GM12892 (cell line): ENCODE measurements around the gene SDF4.

Source experiments
- POLR2A ChIP-seq: IDR thresholded peaks from 2 replicates; pipeline ENCODE4 v1.6.1; 2011; ENCODE audit warnings: low read depth, low read length, control low read depth
- POLR2AphosphoS5 ChIP-seq: IDR thresholded peaks from 2 replicates; pipeline ENCODE4 v1.6.1; 2011; ENCODE audit warnings: low read depth, low read length, control low read depth

- TF ChIP-seq POLR2AphosphoS5, result no peak
- no peak for TF ChIP-seq POLR2A
Measured at GRCh38 chr1:1181938-1182410, 49.8 kb downstream of the SDF4 start.
